Measurements from ENCODE around the gene EMD.

The EMD gene

DNA sequence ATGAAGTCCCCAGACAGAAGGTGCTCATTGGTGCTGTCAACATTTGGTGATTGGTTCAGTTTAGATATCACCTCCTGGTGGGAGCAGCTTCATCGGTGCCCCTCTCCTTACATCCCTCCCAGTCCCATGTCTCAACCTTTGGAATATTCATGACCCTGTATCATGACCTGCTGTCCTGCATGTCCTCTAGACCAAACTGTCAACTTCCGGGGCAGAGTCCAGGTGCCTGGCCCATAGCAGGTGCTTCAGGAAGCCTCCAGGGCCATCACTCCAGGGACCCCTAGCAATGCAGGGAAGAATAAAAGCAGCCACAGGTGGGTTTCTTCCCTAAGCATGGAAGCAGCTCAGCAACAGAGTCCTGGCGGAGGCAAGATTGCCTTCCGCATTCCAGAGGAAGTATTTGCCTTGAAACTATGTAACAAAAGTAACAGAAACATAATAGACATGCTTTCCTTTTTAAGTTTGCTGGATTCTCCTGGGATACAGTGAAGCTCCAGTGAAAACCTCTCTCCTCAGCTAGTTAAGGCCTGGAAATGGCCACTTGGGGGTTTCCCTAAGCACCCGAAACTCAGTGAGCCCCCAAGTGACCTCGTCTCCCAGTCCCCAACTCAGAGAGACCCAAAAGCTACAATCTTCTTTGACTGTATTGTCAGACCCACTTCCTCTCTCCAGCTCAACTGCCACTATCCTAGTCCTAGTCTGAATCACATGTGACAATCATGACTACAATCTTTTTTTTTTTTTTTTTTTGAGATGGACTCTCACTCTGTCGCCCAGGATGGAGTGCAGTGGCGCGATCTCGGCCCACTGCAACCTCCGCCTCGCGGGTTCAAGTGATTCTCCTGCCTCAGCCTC, 48.0 kb downstream of the EMD start:
- no peak for FAIRE-seq

DNA sequence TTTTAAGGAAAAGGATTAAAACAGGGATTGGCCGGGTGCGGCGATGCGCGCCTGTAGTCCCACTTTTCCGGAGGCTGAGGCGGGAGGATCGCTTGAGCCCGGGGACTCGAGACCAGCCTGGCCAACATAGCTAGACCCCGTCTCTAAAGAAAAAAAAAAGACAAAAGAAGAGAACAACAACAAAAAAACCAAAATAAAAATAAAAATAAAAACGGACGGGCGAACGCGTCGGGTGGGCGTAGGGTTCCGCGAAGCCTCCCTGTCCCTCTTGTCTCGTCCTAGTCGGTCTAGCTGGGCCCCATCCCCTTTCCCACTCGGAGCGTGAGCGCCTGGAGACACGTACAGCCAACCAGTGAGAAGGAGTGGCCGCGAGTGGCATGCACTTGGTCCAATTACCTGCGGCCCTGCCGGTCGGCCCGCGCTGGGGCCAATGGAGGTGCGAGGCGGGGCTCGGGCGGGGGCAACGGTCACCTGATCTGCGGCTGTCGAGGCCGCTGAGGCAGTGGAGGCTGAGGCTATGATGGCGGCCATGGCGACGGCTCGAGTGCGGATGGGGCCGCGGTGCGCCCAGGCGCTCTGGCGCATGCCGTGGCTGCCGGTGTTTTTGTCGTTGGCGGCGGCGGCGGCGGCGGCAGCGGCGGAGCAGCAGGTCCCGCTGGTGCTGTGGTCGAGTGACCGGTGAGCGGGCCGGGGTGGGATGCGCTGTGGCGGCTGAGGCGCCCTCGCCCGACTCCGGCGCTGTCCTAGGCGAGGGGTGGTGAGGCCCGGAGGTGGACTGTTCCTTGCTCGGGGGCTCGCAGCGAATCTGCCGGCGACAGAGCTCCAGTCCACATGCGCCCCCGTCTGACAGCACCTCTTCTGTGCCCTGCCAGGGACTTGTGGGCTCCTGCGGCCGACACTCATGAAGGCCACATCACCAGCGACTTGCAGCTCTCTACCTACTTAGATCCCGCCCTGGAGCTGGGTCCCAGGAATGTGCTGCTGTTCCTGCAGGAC, 49.4 kb downstream of the EMD start, which contains the start of gene ATP6AP1:
TSS of gene ATP6AP1 (plus strand) at position 502 of the 996 bp plus-strand sequence. CDS start at position 518, 16 bp downstream.
- FAIRE-seq, result no peak

DNA sequence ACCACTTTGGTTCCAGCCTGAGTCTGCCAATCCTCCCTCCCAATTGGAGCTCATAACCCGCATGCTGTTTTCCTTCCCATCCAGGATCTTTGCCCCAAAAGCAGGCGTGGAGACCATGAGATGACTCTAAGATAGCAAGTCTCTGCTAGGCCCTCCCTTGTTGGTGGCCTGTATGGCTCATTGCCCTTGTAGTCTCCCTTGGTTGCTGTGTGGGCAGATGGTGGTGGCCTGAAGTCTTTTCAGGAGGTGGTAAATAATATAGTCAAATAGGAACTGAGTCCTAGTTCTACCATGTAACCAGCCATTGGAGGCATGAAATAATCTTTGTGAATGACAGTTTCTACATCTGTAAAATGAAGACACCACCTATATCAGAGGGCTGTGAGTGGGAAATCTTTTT, 50.6 kb downstream of the EMD start:
- FAIRE-seq, result no peak

DNA sequence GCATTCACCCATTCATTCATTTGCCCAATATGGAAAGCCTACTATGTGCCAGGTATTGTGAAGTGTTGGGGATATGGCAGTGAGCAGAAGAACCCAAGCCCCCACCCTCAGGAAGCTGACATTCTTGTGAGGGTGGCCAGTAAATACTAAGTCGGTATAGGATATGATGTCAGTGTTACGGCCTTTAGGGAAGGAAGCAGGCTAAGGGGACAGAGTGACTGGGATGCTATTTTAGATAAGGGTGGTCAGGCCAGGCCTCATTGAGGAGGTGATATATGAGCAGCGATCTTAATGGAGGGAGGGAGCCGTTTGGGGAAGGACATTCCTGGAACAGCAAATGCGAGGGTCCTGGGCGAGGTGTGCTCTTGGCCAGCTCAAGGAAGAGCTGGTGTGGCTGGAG, 51.4 kb downstream of the EMD start:
- FAIRE-seq, result no peak

DNA sequence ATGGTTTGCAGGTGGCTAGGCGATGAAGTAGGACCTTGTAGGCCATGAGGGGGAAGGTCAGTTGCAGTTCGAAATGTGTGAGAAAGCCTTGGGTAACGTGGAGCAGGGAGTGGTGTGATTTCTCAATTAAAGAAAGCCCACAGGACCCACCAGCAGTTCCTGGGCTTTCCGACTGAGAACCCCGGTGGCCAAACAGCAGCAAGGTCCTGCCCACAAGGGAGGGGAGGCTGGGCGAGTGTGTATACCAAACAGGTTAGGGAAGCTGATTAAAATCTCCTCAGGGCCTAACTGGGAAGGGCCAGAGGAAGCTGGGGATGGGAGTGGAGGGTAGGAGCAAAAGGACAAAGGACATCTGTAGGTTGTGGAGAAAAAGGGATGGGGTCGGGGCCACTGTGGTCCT, 51.8 kb downstream of the EMD start:
- FAIRE-seq, result no peak

Measured in colon (tissue), 2 donors.